ENCODE data around the gene SOX13.

GRCh38 chr1:204103431-204103741 lies 30.5 kb downstream of the SOX13 start:
- TF ChIP-seq CTCF (IDR thresholded peaks at IDR 0.05; ENCODE audit: low read depth, low read length, poor library complexity, severe bottlenecking) = no peak
- TF ChIP-seq EZH2phosphoT487 (IDR thresholded peaks at IDR 0.05; ENCODE audit: borderline replicate concordance, low read length) = no peak

Measured in DOHH2 (cell line).